IPS-18c (cell line): ENCODE measurements around the gene MYO9A.

Experiments used
- H3K4me3 ChIP-seq: 2 replicates; pipeline ENCODE4 v1.7.0; 2013; ENCODE audit warnings: low read depth, mild to moderate bottlenecking, low read length, moderate library complexity; ENCODE audit not compliant: insufficient read depth
- H3K9me3 ChIP-seq: one replicate; pipeline ENCODE4 v1.6.1; 2013; ENCODE audit warnings: mild to moderate bottlenecking, low read length, moderate library complexity; ENCODE audit not compliant: control insufficient read depth, insufficient read depth

The MYO9A gene

DNA sequence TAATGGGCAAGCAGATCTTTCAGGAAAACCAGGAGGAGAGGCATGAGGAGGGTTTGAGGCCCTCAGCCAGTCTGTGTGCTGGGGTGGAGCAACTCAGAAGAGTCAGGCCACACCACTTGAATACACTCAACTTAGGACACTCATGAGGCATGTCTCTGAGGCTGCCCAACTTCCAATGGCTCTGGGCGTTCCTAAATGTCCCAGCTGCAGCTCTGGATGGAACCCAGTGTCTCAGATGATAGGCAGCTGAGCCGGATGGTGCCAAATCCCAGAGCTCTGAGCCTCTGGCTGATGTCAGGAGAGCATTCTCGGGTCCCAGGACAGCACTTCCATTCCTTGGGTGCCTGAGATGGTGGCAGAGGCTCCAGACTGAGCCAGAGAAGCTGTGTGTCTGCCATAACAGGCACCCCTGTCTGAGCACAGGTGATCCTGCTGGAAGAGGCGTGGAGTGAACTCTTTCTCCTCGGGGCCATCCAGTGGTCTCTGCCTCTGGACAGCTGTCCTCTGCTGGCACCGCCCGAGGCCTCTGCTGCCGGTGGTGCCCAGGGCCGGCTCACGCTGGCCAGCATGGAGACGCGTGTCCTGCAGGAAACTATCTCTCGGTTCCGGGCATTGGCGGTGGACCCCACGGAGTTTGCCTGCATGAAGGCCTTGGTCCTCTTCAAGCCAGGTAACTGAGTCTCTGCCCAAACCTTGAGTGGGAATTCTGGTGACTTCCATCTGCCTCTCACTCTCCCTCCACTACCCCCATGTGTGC, 304.8 kb downstream of the MYO9A start:
- Histone ChIP-seq H3K9me3 (no peaks in the 10 kb centered on the region), H3K4me3 (no peak overlapping the region)

DNA sequence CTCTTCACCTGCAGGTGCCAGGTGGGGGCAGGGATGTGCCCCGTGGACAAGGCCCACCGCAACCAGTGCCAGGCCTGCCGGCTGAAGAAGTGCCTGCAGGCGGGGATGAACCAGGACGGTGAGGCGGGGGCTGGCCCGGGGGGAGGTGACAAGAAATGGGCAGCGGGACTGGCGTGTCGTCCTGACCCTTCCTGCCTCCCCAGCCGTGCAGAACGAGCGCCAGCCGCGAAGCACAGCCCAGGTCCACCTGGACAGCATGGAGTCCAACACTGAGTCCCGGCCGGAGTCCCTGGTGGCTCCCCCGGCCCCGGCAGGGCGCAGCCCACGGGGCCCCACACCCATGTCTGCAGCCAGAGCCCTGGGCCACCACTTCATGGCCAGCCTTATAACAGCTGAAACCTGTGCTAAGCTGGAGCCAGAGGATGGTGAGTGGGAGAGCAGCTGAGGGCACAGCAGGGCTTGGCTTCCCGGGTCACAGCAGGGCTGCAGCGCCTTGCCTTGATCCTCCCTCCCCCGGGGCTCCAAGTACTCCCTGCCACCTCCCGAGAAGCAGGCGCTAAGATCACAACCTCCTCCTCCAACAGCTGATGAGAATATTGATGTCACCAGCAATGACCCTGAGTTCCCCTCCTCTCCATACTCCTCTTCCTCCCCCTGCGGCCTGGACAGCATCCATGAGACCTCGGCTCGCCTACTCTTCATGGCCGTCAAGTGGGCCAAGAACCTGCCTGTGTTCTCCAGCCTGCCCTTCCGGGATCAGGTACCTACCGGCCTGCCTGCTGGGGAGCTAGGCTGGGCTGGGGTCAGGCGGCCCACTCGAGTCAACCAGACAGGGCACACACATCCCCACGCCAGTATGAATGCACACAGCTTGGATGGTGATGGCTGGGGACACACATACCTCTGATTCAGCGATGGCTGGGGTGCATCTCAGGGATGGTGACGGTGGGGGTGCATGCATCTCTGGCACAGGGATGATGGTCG, 305.9 kb downstream of the MYO9A start:
- H3K4me3 ChIP-seq: no peak overlapping the region
- no peaks in the 10 kb centered on the region for H3K9me3 ChIP-seq

DNA sequence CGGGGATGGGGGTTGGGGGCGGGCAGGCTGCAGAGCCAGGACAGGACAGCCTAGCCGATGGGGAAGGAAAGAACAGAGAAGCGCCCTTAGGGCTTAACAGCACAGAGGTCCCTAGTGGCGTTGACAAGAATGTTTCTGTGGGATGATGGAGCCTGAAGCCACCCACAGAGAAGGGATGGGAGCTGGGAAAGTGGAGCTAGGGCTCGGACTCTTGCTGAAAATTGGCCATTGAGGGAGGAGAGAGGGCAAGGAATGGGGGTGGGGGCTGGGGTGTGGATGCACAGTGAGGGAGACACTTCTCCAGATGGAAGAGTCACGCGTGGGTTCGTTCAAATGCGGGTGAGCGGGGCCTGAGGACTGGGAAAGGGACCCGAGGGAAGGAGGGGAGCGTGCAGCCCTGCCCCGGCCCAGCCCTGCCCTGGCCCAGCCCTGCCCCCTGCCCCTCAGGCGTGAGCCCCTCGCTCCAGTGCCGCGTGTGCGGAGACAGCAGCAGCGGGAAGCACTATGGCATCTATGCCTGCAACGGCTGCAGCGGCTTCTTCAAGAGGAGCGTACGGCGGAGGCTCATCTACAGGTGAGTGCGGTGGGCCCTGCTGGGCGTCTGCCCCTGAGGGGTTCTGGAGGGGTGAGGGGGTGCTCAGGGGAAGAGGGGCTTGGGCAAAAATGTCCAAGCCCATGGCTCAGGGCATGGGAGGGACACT, 306.8 kb downstream of the MYO9A start:
- Histone ChIP-seq H3K9me3 (no peaks in the 10 kb centered on the region), H3K4me3 (no peak overlapping the region)

DNA sequence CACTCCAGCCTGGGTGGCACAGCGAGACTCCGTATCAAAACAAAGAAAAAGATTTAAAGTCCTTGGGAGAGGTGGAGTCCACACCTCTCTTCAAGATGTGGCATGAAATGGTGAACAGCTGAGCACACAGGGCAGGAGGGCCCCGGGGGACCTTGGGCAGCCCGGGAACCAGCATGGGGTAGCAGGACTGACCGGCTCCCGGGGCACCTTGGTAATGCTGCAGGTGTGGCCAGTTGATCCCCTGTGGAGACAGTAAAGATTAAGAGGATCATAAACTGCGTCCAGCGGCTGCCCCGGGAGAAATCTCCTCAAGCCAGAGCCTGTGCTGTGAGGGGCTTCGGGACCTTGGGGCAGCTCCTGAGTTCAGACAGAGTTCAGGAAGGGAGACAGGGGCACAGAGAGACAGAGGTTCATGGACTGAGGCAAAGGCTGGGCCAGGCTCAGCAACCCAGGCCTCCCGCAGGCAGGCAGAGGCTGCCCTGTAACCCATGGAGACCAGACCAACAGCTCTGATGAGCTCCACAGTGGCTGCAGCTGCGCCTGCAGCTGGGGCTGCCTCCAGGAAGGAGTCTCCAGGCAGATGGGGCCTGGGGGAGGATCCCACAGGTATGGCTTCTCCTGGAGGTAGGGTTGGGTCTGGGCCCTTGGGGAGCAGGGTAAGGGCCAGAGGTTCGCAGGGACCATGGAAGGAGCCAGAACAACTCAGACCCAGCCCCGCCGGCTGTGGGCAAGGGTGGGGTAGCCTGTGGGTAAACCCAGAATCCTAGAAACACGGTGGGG, 307.5 kb downstream of the MYO9A start, which contains the start of gene NR2E3:
NR2E3 (plus strand) TSS at position 299 of the 780 bp plus-strand sequence; CDS start at position 489, 190 bp downstream.
- Histone ChIP-seq H3K9me3 (no peaks in the 10 kb centered on the region), H3K4me3 (no peak within 1 kb of the TSS)

DNA sequence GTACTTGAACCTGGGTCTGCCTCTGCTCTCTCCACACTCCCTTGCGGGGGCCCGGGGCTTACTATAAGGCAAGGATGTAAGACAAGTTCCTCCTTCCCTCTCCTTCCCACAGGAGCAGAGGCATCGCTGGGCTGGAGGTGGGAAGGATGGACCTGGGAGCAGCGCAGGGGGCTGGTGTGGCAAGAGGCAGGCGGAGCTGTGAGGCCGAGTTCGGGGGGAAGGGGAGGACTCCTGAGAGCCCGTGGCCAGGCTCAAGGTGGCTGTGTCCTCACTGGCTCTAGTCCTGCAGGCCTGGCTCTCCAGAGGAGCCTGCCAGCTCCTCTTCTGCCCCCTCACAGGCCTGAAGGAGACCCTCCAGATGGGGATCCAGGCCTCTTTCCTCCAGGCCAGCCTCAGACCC, 308.6 kb downstream of the MYO9A start:
- no peaks in the 10 kb centered on the region for H3K9me3 ChIP-seq
- no peak overlapping the region for H3K4me3 ChIP-seq

DNA sequence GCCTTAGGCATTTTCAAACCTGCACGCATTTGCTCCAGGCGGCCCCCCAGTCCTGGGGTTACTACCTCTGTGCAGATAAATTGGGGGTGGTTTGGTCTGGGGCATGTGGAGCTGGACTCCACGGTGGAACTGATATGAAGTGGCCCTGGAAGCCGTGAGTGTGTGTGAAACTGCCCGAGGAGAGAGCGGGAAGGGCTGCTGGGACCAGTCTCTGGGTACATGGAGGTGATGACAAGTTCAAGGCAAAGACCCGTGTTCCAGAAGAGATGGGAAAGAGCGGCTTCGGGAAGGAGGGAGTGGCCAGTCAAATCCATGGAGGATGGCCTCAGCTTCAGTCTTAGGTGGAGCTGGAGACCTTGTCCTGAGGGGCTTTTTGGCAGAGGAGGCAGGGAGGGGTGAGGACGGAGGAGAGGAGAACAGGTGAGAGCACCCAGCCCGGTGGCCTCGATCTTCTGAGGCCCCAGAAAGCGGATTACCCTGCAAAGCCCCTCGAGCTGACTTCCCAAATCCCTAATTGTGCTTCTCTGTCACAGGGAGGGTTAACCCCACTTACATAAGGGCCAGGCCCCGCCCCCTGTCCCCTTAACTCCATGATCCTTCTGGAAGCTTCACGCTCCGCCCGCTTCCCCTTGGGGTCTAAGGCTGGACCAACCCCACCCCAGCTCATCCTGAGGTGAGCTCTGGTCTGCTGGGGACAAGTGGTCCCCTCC, 309.5 kb downstream of the MYO9A start:
- no peak overlapping the region; the same call in 1 of the 2 replicates for H3K4me3 ChIP-seq
- H3K9me3 ChIP-seq: no peaks in the 10 kb centered on the region

DNA sequence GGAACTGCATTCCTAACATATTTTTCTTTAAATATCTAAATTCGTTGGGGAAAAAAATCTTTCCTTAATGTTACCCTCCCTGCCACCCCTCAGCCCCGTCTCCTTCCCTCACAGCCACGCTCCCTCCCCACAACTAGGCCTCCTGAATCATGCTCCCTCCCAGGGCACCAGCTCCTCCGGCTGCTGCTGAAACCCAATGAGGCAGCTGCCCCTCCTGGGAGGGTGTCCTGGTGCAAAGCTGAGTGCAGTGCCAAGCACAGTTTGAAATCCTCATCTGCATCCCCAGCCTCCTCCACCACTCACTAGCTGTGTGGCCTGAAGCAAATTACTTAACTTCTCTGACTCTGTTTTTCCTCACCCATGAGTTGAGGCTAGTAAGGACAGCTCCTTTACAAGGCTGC, 310.3 kb downstream of the MYO9A start:
- no peak overlapping the region; the same call in 1 of the 2 replicates for H3K4me3 ChIP-seq
- no peaks in the 10 kb centered on the region for H3K9me3 ChIP-seq

DNA sequence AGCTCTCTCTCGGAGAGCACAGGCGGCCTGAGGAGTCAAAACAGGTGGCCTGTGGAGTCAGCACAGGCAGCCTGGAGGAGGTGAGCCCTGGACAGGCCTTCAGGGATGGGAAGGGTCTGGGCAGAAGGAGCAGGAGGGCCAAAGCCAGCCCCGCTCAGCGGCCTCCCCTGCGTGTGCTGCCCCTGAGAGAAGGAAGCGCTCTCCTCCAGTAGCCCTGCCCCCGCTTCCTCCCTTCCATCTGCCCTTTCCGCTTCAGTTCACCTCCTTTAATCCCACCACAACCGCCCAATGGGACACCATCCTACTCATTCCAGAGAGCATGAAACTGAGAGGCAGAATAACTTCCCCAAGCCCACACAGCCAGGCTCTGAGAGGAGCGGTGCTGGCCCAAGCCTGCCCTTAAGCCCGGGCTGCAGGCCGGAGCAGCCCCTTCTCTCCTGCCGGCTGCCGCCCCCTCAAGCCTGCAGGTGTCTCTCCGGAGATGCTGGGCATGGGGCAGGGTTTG, 310.8 kb downstream of the MYO9A start:
- Histone ChIP-seq H3K9me3 (no peaks in the 10 kb centered on the region), H3K4me3 (peak overlapping the region; percentile 6; the same call in 1 of the 2 replicates)

DNA sequence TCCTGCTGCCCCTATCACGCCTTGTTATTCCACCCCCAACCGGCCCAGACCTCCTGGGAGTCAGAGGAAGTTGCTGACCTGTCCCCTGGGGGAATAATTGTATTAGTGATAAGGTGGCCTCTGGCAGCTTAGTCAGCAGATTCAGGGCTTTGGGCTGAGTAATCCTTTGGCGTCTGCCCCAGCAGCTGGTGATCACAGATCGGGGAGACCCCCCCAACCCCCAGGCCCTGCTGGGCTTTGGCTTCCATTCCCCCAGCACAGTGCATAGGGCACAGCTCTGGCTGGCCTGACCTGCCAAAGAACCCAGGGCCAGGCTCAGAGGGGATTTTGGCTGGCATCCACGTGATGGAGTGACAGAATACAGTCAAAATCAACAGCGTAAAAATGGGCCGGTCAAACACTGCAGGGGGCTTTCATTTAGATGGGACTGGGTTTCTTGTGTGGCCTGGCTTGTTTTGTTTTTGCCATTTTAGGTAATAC, 311.5 kb downstream of the MYO9A start:
- Histone ChIP-seq H3K9me3 (no peaks in the 10 kb centered on the region), H3K4me3 (no peak overlapping the region)

DNA sequence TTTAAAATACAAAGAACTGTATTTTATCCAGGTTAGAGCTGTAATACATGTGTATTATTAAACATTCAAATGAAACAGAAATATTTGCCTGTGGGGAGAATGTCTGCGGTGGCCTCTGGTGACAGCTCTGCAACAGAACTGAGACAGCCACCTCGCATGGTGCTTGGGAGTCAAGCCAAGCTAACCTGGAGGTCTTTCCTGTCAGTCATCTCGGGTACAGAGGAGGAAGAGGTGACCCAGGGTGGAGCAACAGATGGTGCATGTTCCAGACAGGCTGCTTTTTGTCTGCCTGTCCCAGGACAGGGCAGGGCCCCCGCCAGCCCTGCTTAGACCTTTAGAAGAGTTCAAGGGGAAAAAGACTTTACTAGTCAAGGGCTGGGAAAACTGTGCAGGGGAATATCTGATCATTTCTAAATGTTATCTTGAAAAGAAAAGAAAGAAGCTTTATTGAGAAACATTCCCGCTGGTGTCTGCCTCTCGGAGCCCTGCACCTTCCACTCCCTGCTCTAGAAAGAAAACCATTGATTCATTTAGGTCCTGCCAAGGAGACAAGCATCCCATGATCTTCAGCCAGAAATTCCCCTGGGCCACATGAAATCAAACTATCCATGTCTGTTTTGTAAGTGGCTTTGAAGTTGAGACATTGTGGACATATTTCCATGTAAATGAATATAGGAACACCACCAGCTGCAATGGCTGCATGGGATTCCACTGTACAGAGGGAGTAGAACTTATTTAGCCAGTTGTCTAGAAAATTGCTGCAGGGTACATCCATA, 313.1 kb downstream of the MYO9A start:
- Histone ChIP-seq H3K4me3 (no peak overlapping the region), H3K9me3 (no peaks in the 10 kb centered on the region)

DNA sequence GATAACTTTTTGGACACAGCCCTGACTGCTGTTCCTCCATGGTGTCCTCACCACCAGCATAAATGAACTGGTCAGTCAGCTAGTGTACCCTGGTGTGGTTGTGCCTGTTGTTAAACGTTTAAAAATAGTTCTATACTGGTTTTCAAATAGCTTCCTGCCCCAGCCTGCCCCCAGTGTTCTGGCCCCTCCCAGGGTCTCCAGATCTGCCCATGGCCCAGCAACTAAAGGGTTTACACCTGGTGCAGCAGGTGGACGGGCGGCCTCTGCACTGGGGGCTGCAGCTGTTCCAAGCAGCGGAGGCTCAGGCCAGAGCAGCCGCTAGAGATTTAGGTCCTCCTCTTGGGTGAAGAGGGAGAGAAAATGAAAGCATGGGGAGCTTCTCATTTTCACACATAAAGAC, 313.7 kb downstream of the MYO9A start:
- Histone ChIP-seq H3K9me3 (no peaks in the 10 kb centered on the region), H3K4me3 (no peak overlapping the region)

DNA sequence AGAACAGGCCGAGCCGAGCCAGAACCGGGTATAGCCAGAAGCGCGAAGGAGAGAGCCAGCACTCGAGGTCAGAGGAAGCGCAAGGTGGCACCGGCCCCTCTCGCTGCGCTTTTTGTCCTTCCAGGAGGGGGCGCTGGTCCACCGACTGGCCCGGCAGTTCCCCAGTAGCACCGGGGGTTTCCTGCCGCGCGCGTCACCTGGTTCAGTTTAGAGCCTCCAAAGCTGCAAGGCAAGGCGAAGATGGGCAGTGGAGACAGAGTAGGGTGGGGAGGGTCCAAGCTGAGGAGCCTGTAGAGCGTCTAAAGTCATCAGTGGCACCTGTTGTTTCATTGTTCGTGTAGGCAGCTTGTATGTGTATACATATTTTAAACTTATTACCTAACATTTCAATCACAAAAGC, 315.2 kb downstream of the MYO9A start:
- Histone ChIP-seq H3K9me3 (peaks cover 2% of the 10 kb centered on the region), H3K4me3 (no peak overlapping the region)

DNA sequence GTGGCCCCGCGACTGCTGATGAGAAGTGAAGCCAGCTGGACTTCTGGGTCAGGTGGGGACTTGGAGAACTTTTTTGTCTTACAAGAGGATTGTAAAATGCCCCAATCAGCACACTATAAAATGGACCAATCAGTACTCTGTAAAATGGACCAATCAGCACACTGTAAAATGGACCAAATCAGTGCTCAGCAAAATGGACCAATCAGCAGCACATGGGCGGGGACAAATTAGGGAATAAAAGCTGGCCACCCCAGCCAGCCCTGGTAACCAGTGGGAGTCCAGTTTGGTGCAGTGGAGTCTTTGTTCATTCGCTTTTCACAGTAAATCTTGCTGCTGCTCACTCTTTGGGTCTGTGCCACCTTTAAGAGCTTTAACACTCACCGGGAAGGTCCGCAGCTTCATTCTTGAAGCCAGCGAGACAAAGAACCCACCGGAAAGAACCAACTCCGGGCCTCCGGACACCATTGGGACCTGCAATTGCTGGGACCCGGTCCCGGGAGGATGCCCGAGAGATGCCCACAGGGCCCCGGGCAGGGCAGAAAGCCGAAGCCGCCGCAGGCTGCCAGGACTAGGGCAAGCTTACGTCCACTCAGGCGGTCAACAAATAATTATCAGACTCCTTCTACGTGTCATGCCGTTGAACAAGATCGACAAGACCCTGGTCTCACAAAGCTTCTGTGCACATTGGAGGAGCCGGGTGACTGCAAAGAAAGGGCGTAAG, 315.9 kb downstream of the MYO9A start:
- no peak overlapping the region for H3K4me3 ChIP-seq

DNA sequence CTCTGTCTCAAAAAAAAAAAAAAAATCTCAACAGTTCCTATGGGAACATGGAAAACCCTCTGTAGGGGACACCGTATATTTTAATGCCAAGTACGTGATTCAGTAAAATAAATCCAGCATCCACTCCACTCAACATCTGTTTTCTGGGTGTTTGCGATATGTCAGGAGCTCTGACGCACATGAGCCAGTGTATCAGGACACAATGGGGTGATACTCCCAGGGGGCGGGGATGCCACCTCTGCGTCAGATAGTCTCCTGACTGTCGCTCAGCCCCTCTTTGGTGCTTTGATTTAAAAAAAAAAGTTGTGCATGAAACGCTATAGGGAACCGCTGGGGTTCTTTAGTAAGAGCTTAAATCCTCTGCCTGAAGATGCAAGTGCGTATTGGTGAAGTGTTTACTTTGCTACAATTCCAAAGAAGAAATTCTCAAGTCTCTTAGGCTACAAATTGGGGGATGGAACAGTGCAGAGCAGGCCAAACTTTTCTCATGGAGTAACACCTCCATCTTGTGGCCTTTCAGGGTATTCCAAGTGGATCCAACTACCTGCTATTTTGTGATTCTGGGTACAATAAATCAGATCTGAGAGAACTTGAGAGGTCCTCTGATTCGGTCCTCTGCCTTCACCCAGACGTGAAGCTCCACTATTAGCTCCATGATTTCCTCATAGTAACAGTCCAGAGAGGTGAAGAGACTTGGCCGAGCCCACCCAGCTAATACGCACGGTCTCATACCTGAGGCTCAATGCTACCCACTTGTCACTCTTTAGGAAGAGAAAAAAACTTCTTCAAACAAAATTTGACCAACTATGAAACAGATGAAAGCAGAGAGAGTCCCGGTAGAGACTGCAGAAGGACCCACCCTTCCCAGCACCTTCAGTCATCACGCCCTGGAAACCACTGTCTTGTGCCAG, 316.9 kb downstream of the MYO9A start:
- H3K4me3 ChIP-seq: no peak overlapping the region

More for the DNA sequence above, 315.9 kb downstream of the MYO9A start:
- peaks cover 2% of the 10 kb centered on the region for H3K9me3 ChIP-seq

More for the DNA sequence above, 316.9 kb downstream of the MYO9A start:
- peaks cover 2% of the 10 kb centered on the region for H3K9me3 ChIP-seq
